ENCODE results near the gene SOHLH1.

SOHLH1 gene

GRCh38 chr9:135729480-135729879, 30.2 kb upstream of the SOHLH1 start:
- DNase-seq: no peak

- DNase-seq: no peak
Measured at GRCh38 chr9:135728436-135729110, 29.3 kb upstream of the SOHLH1 start.

GRCh38 chr9:135727257-135727875, 28.1 kb upstream of the SOHLH1 start:
- no peak for DNase-seq

GRCh38 chr9:135726138-135726853, 27.0 kb upstream of the SOHLH1 start:
- no peak for DNase-seq

GRCh38 chr9:135724186-135724787, 25.0 kb upstream of the SOHLH1 start:
- no peak for DNase-seq

GRCh38 chr9:135722365-135722764, 23.1 kb upstream of the SOHLH1 start:
- no peak for DNase-seq

- DNase-seq: no peak
Measured at GRCh38 chr9:135719472-135719871, 20.2 kb upstream of the SOHLH1 start.

GRCh38 chr9:135718616-135719015, 19.3 kb upstream of the SOHLH1 start:
- no peak for DNase-seq

- DNase-seq: no peak
Measured at GRCh38 chr9:135717410-135717809, 18.1 kb upstream of the SOHLH1 start.

GRCh38 chr9:135716045-135716444, 16.8 kb upstream of the SOHLH1 start:
- no peak for DNase-seq

GRCh38 chr9:135715056-135715595, 15.8 kb upstream of the SOHLH1 start:
- no peak for DNase-seq

- DNase-seq: no peak
Measured at GRCh38 chr9:135714242-135715055, 15.2 kb upstream of the SOHLH1 start.

GRCh38 chr9:135712613-135713295, 13.5 kb upstream of the SOHLH1 start:
- DNase-seq: no peak

GRCh38 chr9:135711881-135712280, 12.6 kb upstream of the SOHLH1 start:
- DNase-seq: no peak

- DNase-seq: no peak
Measured at GRCh38 chr9:135711391-135711790, 12.1 kb upstream of the SOHLH1 start.

GRCh38 chr9:135708164-135708563, 8.9 kb upstream of the SOHLH1 start:
- no peak for DNase-seq

GRCh38 chr9:135707252-135708138, 8.2 kb upstream of the SOHLH1 start:
- DNase-seq: no peak

GRCh38 chr9:135706288-135706687, 7.0 kb upstream of the SOHLH1 start:
- no peak for DNase-seq

- no peak for DNase-seq
Measured at GRCh38 chr9:135705376-135705775, 6.1 kb upstream of the SOHLH1 start.

GRCh38 chr9:135704483-135704882, 5.2 kb upstream of the SOHLH1 start:
- no peak for DNase-seq

GRCh38 chr9:135703726-135704125, 4.4 kb upstream of the SOHLH1 start:
- no peak for DNase-seq
